Measurements from ENCODE around the gene GYPA. TPM values are rescaled to one million over a fixed set of nuclear protein-coding genes. Genes with fewer than 3 reads are reported as not detected.

Gene GYPA
- total RNA-seq, 1 experiment from 2014 or later: not detected

DNA sequence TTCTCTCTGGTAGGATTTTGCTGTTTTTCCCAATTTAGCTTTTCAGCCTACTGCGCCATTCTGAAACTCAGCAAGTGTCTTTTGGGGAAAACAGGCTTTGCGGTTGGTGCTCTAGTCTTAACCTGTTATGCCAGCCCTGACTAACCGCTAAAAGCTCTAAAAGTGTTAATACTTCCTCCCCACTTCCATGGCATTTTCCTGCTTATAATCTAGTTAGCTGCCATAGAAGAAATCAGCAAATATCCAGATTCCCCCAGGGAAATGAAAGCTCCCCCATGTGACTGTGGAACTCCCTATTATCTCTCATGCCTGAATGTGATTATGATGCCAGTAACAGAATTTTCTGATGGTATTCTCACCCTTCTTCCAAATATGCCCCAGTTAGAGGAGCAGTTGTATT is 28.7 kb upstream of the GYPA start:
- no peaks in the 10 kb centered on the region for H3K27me3 ChIP-seq (ENCODE audit: insufficient read depth, low read length)
- no peak overlapping the region for H3K9ac ChIP-seq (ENCODE audit: extremely low read depth, insufficient read length, low read length)
- H2AK5ac ChIP-seq (ENCODE audit: insufficient read length, low read length): no peak overlapping the region
- no peak overlapping the region for H3K4me2 ChIP-seq (ENCODE audit: insufficient read depth, insufficient read length, low read length)
- no peaks in the 10 kb centered on the region; the same call in 1 of the 2 replicates for H3K27me3 Mint-ChIP-seq (ENCODE audit: low read depth)
- no peak overlapping the region for H3K14ac ChIP-seq (ENCODE audit: insufficient read depth, low read length)
- H3K79me1 ChIP-seq (ENCODE audit: insufficient read depth, low read depth, low read length, poor library complexity, severe bottlenecking): no peaks in the 10 kb centered on the region
- H3K27ac ChIP-seq (ENCODE audit: insufficient read length, low read depth, low read length): no peak overlapping the region
- no peak overlapping the region for H3K4ac ChIP-seq (ENCODE audit: low read depth, low read length)
- TF ChIP-seq, protein P1, sequence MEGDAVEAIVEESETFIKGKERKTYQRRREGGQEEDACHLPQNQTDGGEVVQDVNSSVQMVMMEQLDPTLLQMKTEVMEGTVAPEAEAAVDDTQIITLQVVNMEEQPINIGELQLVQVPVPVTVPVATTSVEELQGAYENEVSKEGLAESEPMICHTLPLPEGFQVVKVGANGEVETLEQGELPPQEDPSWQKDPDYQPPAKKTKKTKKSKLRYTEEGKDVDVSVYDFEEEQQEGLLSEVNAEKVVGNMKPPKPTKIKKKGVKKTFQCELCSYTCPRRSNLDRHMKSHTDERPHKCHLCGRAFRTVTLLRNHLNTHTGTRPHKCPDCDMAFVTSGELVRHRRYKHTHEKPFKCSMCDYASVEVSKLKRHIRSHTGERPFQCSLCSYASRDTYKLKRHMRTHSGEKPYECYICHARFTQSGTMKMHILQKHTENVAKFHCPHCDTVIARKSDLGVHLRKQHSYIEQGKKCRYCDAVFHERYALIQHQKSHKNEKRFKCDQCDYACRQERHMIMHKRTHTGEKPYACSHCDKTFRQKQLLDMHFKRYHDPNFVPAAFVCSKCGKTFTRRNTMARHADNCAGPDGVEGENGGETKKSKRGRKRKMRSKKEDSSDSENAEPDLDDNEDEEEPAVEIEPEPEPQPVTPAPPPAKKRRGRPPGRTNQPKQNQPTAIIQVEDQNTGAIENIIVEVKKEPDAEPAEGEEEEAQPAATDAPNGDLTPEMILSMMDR (conservative IDR thresholded peaks at IDR 0.05): no peak
- H3K4me3 Mint-ChIP-seq: no peak overlapping the region
- no peaks in the 10 kb centered on the region for H3K36me3 Mint-ChIP-seq (ENCODE audit: insufficient read depth in 1 of 3, low read depth in 3 of 3)
- H2BK20ac ChIP-seq (ENCODE audit: low read depth, low read length, poor library complexity, severe bottlenecking): no peak overlapping the region
- H3K23ac ChIP-seq (ENCODE audit: insufficient read length, low read depth, low read length): no peak overlapping the region
- H2AFZ ChIP-seq (ENCODE audit: low read length): no peak overlapping the region
- H2BK15ac ChIP-seq (ENCODE audit: low read depth, low read length): no peak overlapping the region
- H3K4me1 Mint-ChIP-seq: no peaks in the 10 kb centered on the region
- no peak for DNase-seq
- H4K20me1 ChIP-seq (ENCODE audit: control insufficient read depth, insufficient read depth, insufficient read length): no peaks in the 10 kb centered on the region
- no peak overlapping the region for H2BK120ac ChIP-seq (ENCODE audit: low read depth, low read length, poor library complexity, severe bottlenecking)
- H3K9me3 ChIP-seq (ENCODE audit: control insufficient read depth, low read depth, low read length): no peaks in the 10 kb centered on the region
- H4K8ac ChIP-seq (replicated peaks; ENCODE audit: insufficient read length, low read depth, low read length): no peak overlapping the region
- H3K79me2 ChIP-seq (ENCODE audit: insufficient read depth, low read length): no peaks in the 10 kb centered on the region
- H2BK5ac ChIP-seq (ENCODE audit: insufficient read length, low read length): no peak overlapping the region
- no CpG with 5 or more reads among the region's 3 CpGs for WGBS (ENCODE audit: extremely low coverage, insufficient read length, low lambda C conversion rate)
- H3K18ac ChIP-seq (ENCODE audit: insufficient read length, low read depth, low read length): no peak overlapping the region
- H4K5ac ChIP-seq (ENCODE audit: insufficient read length, low read depth, low read length): no peak overlapping the region
- no peak overlapping the region for H2BK12ac ChIP-seq (ENCODE audit: insufficient read length, low read depth, low read length)
- no peaks in the 10 kb centered on the region for H3K23me2 ChIP-seq (ENCODE audit: insufficient read length, low read depth, low read length, poor library complexity, severe bottlenecking)
- no peak overlapping the region for H3T11ph ChIP-seq (ENCODE audit: low read length)
- no peak overlapping the region for H3K56ac ChIP-seq (ENCODE audit: insufficient read length, low read depth, low read length)
- no peak overlapping the region for H4K91ac ChIP-seq (ENCODE audit: insufficient read length, low read depth, low read length)
- no peaks in the 10 kb centered on the region for H3K9me3 Mint-ChIP-seq
- peak overlapping the region in 1 of 3 experiments; percentile 16; a peak in 1 of 7 replicates for H3K27ac Mint-ChIP-seq
- H3K4me1 ChIP-seq (ENCODE audit: insufficient read depth, low read length): no peaks in the 10 kb centered on the region
